ENCODE measurements around the gene POU2AF1.

POU2AF1 gene

DNA sequence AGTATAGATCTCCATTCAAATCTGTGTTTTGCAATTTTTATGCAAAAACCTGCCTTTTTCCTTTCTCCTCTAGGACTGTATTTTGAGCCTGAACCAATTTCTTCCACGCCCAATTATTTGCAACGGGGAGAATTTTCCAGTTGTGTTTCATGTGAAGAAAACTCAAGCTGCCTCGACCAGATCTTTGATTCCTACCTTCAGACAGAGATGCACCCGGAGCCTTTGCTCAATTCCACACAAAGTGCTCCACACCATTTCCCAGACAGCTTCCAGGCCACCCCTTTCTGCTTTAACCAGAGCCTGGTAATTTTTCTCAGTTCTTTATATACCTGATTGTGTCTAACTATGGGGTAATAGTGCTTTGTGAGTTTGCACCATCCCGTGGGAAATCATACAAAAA is 72.8 kb downstream of the POU2AF1 start:
- POLR2A ChIA-PET, result no interaction called here
- no peak for TF ChIP-seq NFRKB (IDR thresholded peaks at IDR 0.05)
- no peak for TF ChIP-seq CTBP1 (IDR thresholded peaks at IDR 0.05; ENCODE audit: borderline replicate concordance)
- no peak for TF ChIP-seq TARDBP (IDR thresholded peaks at IDR 0.05)
- TF ChIP-seq FOXK2 (IDR thresholded peaks at IDR 0.05), result no peak
- DNase-seq (ENCODE audit: extremely low spot score), result no peak
- CTCF ChIA-PET, result no interaction called here

DNA sequence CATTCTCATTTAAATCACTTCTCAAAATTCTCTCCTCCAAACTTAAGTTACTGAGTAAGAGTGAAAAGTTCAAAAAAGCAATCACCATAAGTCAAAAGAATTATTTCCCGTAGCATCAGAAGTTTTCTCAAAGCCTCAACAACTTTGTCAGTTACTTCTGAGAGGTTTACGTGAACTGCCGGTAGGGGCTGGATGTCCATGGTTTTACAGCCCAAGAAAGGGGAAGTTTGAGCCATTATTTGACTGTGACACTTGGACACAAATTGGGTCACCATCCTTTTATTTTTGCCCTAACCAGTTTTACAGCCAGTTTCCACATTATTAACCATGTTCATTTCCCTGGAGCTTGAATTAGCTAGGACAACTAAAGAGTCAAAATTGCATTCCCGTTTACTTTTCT is 73.2 kb downstream of the POU2AF1 start:
- POLR2A ChIA-PET, result no interaction called here
- DNase-seq (ENCODE audit: extremely low spot score), result no peak
- no peak for TF ChIP-seq NFRKB (IDR thresholded peaks at IDR 0.05)
- TF ChIP-seq ELF4 (IDR thresholded peaks at IDR 0.05), result no peak
- TF ChIP-seq TARDBP (IDR thresholded peaks at IDR 0.05), result no peak
- TF ChIP-seq LEF1 (IDR thresholded peaks at IDR 0.05; ENCODE audit: borderline replicate concordance), result no peak
- no peak for TF ChIP-seq L3MBTL2 (conservative IDR thresholded peaks at IDR 0.05)
- CTCF ChIA-PET, result no interaction called here

DNA sequence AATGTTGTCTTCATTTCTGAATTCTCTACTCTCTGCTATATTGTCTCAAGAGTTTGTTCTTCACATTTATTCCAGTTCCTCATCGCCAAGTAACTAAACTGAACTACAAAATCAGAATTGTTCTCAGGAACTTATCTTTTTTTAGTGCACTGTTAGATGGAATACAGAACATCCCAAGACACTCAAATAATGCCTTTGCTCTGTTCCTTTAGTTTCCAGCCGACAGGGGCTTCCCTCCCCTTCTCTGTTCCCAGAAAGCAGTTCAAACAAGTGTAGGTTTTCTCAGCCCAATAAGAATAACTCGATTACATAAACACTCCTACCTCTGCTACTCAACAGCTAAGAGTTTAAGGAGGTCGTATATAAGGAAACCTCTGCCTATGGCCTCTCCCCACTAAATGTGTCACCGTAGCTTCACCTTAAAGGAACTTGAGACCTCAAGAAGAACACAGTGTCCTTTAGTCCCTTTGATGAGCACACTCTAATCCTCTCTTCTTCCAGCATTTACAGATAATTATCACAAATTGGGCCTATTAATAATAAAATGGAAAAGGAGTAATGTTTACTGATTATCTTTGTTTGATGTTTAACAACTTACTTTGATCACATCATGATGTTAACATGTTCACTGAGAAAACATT is 73.8 kb downstream of the POU2AF1 start:
- ChIA-PET POLR2A (no interaction called here), CTCF (no interaction called here)
- no peak for DNase-seq (ENCODE audit: extremely low spot score)
- no peak for TF ChIP-seq CTBP1 (IDR thresholded peaks at IDR 0.05; ENCODE audit: borderline replicate concordance)
- no peak for TF ChIP-seq NFRKB (IDR thresholded peaks at IDR 0.05)
- TF ChIP-seq LEF1 (IDR thresholded peaks at IDR 0.05; ENCODE audit: borderline replicate concordance), result no peak
- TF ChIP-seq FOXM1 (IDR thresholded peaks at IDR 0.05; ENCODE audit: borderline replicate concordance), result no peak
- no peak for TF ChIP-seq HDGF (IDR thresholded peaks at IDR 0.05; ENCODE audit: borderline replicate concordance)
- TF ChIP-seq ZNF384 (IDR thresholded peaks at IDR 0.05), result no peak
- TF ChIP-seq ELF4 (IDR thresholded peaks at IDR 0.05), result no peak
- no peak for TF ChIP-seq TARDBP (IDR thresholded peaks at IDR 0.05)
- TF ChIP-seq FOXA1 (IDR thresholded peaks at IDR 0.05), result no peak
- no peak for TF ChIP-seq SUZ12 (IDR thresholded peaks at IDR 0.05)
- no peak for TF ChIP-seq SP1 (IDR thresholded peaks at IDR 0.05)
- no peak for TF ChIP-seq L3MBTL2 (conservative IDR thresholded peaks at IDR 0.05)
- TF ChIP-seq BHLHE40 (IDR thresholded peaks at IDR 0.05; ENCODE audit: borderline replicate concordance), result no peak

DNA sequence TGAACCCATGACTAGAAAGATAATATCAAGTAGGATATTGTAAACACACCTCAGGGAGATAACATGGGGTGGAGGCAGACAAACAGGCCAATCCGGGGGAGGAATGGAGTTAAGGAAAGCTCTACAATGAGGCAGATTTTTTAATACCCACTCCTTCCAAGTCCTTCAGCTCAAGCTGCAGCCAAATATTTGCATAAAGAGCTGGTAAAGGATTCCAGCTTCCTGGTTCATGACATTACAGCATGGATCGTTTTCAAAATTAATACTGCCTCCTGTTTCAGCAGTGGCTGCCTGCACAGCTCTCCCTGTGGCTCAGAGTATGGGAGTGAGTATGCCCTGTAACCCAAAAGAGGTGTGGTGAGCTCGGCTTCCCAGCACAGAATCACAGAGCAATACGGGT is 75.6 kb downstream of the POU2AF1 start:
- TF ChIP-seq ZNF384 (IDR thresholded peaks at IDR 0.05), result no peak
- TF ChIP-seq FOXM1 (IDR thresholded peaks at IDR 0.05; ENCODE audit: borderline replicate concordance), result no peak
- DNase-seq (ENCODE audit: extremely low spot score), result peak; percentile 25
- POLR2A ChIA-PET, result no interaction called here
- CTCF ChIA-PET, result interaction anchor here (1.1 kb wide), 1 partner anchor 20 kb away, joined by 3 read pairs; no protein-coding TSS in a partner anchor

DNA sequence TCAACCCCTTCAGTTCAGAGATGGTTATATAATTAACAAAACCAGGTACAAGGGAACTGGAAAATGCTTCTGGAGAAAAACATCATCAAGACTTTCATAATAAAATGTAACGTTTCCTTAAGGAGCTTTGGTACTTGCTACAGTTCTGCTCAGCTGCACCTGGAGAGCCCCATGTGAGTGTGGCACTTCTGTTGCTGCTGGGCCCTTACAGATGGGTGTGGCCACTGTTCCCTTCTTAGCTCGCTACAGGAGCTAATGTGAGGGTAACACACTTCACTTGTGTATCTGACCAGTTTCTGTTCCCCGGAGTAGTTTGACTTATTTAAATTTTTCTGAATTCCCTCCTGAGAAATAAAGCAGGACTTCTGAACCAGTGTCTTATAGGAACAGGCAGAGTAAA is 76.8 kb downstream of the POU2AF1 start:
- DNase-seq (ENCODE audit: extremely low spot score), result no peak
- CTCF ChIA-PET, result no interaction called here
- TF ChIP-seq FOXA1 (IDR thresholded peaks at IDR 0.05), result no peak
- TF ChIP-seq FOXK2 (IDR thresholded peaks at IDR 0.05), result no peak
- no peak for TF ChIP-seq NFRKB (IDR thresholded peaks at IDR 0.05)
- no peak for TF ChIP-seq ZNF384 (IDR thresholded peaks at IDR 0.05)
- TF ChIP-seq CTBP1 (IDR thresholded peaks at IDR 0.05; ENCODE audit: borderline replicate concordance), result no peak
- TF ChIP-seq, protein P1, sequence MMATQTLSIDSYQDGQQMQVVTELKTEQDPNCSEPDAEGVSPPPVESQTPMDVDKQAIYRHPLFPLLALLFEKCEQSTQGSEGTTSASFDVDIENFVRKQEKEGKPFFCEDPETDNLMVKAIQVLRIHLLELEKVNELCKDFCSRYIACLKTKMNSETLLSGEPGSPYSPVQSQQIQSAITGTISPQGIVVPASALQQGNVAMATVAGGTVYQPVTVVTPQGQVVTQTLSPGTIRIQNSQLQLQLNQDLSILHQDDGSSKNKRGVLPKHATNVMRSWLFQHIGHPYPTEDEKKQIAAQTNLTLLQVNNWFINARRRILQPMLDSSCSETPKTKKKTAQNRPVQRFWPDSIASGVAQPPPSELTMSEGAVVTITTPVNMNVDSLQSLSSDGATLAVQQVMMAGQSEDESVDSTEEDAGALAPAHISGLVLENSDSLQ (IDR thresholded peaks at IDR 0.05), result no peak
- no peak for TF ChIP-seq ARNT (IDR thresholded peaks at IDR 0.05)
- no peak for TF ChIP-seq L3MBTL2 (conservative IDR thresholded peaks at IDR 0.05)
- TF ChIP-seq ELF4 (IDR thresholded peaks at IDR 0.05), result no peak
- no peak for TF ChIP-seq SP1 (IDR thresholded peaks at IDR 0.05)
- TF ChIP-seq BHLHE40 (IDR thresholded peaks at IDR 0.05; ENCODE audit: borderline replicate concordance), result no peak
- TF ChIP-seq LEF1 (IDR thresholded peaks at IDR 0.05; ENCODE audit: borderline replicate concordance), result no peak
- TF ChIP-seq FOXM1 (IDR thresholded peaks at IDR 0.05; ENCODE audit: borderline replicate concordance), result no peak
- no peak for TF ChIP-seq SUZ12 (IDR thresholded peaks at IDR 0.05)
- no peak for TF ChIP-seq HDGF (IDR thresholded peaks at IDR 0.05; ENCODE audit: borderline replicate concordance)
- no peak for TF ChIP-seq TARDBP (IDR thresholded peaks at IDR 0.05)
- POLR2A ChIA-PET, result no interaction called here

All from HEK293T (cell line).